ENCODE data around the gene RRP1. TPM values are rescaled to one million over a fixed set of nuclear protein-coding genes. Genes with fewer than 3 reads are reported as not detected.

RRP1 gene
- total RNA-seq, 4 donors from 2014 or later, result 19.5 to 43.2 (median 25.5) TPM

DNA sequence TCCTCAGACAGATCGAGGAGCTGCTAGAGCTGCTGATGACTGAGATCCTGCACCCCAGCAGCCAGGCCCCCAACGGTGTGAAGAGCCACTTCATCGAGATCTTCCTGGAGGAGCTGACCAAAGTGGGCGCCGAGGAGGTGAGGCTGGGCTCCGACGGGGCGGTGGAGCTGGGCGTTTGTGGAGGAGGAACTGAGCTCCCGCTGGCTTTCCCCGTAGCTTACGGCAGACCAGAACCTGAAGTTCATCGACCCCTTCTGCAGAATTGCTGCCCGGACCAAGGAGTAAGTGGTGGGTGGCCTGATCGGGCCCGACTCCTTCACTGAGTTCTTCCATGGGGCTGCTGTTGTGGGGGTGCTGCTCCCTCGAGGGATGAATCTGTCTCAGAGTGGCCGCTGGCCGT lies 8.0 kb downstream of the RRP1 start:
- intact Hi-C loops (cut with DNase I; ENCODE audit: low total_unique reads), result no loop called here
- H3K4me3 ChIP-seq (ENCODE audit: low read depth, poor library complexity, severe bottlenecking), result no peak overlapping the region
- 88% methylated on average over 19 of the region's 19 CpGs for WGBS, 2 donors
- TF ChIP-seq, protein P1, sequence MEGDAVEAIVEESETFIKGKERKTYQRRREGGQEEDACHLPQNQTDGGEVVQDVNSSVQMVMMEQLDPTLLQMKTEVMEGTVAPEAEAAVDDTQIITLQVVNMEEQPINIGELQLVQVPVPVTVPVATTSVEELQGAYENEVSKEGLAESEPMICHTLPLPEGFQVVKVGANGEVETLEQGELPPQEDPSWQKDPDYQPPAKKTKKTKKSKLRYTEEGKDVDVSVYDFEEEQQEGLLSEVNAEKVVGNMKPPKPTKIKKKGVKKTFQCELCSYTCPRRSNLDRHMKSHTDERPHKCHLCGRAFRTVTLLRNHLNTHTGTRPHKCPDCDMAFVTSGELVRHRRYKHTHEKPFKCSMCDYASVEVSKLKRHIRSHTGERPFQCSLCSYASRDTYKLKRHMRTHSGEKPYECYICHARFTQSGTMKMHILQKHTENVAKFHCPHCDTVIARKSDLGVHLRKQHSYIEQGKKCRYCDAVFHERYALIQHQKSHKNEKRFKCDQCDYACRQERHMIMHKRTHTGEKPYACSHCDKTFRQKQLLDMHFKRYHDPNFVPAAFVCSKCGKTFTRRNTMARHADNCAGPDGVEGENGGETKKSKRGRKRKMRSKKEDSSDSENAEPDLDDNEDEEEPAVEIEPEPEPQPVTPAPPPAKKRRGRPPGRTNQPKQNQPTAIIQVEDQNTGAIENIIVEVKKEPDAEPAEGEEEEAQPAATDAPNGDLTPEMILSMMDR (IDR thresholded peaks at IDR 0.05), result no peak
- no peak for TF ChIP-seq POLR2A (IDR thresholded peaks at IDR 0.05)
- no peak for DNase-seq (ENCODE audit: low spot score in 2 of 2)

DNA sequence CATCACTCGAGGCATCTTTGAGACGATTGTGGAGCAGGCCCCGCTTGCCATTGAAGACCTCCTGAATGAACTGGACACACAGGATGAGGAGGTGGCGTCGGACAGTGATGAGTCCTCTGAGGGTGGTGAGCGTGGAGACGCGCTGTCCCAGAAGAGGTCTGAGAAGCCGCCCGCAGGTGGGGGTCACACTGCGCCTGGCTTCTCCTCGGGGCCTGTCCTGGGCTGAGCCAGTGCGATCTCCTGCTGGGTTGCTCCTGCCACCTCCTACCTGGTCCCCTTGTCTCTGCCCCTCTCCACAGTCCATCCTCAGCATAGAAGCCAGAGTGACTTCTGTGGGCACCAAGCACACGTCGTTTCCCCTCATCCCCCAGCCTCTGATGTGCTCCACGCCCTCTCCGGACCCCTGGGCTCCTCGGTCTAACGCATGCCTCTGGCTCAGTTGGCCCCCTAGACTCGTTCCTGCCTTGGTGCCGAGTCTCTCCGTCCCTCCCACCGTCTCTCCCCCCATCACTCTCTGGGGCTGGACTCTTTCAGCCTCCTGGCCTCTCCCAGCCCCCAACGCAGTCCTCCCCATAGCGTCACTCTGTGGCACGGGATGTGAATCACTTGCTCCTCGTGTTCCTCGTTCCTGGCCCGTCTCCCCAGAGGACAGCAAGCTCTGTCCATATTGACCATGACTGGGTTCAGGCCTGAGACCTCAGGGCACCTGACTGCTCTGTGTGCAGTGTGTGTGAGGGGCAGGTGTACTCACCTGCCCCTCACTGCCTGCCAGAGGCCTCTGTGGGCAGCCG lies 8.7 kb downstream of the RRP1 start:
- H3K4me3 ChIP-seq (ENCODE audit: low read depth, poor library complexity, severe bottlenecking), result no peak overlapping the region
- TF ChIP-seq, protein P1 (IDR thresholded peaks at IDR 0.05), result no peak
- TF ChIP-seq POLR2A (IDR thresholded peaks at IDR 0.05), result no peak
- intact Hi-C loops (cut with DNase I; ENCODE audit: low total_unique reads), result no loop called here
- DNase-seq (ENCODE audit: low spot score in 2 of 2), result no peak
- WGBS, 2 donors, result 91 to 92% methylated on average over 30 of the region's 30 CpGs

DNA sequence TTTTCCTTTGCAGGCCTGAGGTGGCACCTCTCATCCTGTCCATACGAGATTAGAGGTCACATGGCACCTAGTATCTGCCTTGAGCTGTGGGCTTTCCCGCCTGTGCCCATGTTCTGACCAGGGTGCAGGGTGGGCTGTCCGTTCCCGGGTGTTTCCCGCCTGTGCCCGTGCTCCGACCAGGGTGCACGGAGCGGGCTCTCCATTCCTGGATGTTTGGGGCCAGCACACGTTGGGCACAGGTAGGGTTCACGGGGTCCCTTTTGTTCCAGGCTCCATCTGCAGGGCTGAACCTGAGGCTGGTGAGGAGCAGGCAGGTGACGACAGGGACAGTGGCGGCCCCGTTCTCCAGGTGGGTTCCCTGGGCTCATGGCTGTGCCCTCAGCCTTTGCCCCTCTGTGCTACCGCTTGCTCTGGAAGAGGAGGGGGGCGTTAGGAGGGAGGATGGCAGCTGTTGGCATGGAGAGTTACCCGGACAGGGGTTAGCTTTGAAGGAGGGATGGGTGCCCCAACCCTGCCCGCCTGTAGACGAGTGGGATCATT lies 10.0 kb downstream of the RRP1 start:
- DNase-seq (ENCODE audit: low spot score in 2 of 2), result no peak
- 89 to 91% methylated on average over 17 to 18 of the region's 19 CpGs for WGBS, 2 donors
- intact Hi-C loops (cut with DNase I; ENCODE audit: low total_unique reads), result no loop called here
- TF ChIP-seq, protein P1 (IDR thresholded peaks at IDR 0.05), result no peak
- TF ChIP-seq POLR2A (IDR thresholded peaks at IDR 0.05), result no peak
- no peak overlapping the region for H3K4me3 ChIP-seq (ENCODE audit: low read depth, poor library complexity, severe bottlenecking)

DNA sequence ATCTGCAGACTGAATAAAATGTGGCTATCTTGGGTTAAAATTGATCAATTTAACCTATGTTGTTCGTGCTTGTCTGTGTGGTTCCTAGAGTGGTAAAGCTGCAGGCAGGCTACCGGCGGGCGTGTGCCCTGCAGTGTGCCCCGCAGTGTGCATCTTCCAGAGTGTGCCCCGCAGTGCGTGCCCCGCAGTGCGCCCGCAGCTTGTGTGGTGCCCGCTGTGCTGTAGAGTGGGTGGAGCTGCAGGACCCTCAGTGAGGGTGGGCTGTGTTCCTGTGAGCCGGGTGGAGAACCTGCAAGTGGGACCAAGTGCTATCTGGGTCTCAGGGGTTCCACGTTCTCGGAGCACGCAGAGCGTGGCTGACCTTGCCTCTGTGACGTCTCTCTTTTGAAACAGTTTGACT lies 10.7 kb downstream of the RRP1 start:
- 95 to 96% methylated on average over 16 to 17 of the region's 17 CpGs for WGBS, 2 donors
- TF ChIP-seq POLR2A (IDR thresholded peaks at IDR 0.05), result no peak
- TF ChIP-seq, protein P1 (IDR thresholded peaks at IDR 0.05), result no peak
- intact Hi-C loops (cut with DNase I; ENCODE audit: low total_unique reads), result no loop called here
- DNase-seq (ENCODE audit: low spot score in 2 of 2), result no peak
- H3K4me3 ChIP-seq (ENCODE audit: low read depth, poor library complexity, severe bottlenecking), result no peak overlapping the region

DNA sequence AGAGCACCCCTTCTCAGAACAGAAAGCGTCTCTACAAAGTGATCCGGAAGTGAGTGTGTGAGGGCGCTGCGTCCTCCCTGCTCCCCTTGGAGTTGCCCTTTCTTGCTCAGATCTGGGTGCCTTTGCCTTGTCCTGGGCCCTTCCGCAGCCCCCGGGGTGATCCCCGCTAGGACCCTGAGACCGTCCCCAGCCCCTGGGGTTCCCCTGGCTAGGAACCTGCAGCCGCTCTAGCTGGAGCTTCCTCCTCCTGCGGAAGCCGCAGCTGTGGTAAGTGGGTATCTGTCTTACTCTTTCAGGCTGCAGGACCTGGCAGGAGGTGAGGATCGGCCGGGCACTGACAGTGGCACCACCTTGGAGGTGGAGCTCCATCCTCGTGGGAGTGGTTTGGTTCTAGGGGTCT lies 11.2 kb downstream of the RRP1 start:
- DNase-seq (ENCODE audit: low spot score in 2 of 2), result no peak
- 94 to 96% methylated on average over 13 of the region's 14 CpGs for WGBS, 2 donors
- TF ChIP-seq, protein P1 (IDR thresholded peaks at IDR 0.05), result no peak
- no peak for TF ChIP-seq POLR2A (IDR thresholded peaks at IDR 0.05)
- no peak overlapping the region for H3K4me3 ChIP-seq (ENCODE audit: low read depth, poor library complexity, severe bottlenecking)
- intact Hi-C loops (cut with DNase I; ENCODE audit: low total_unique reads), result no loop called here

Measured in lower leg skin (tissue), 4 donors.